Stimulated activated CD4-positive, alpha-beta T cell treated with anti-CD3 and anti-CD28 coated beads, Interleukin-1b, Interleukin-23, amount 100 ng/mL, for 1 hour (primary cell): ENCODE data around the gene MAD2L2.
A peak's percentile ranks its signal among the peaks of the same experiment; 100 is the strongest.

Experiments
- DNase-seq, 2 donors: peaks; one replicate each; pipeline ENCODE4 v3.0.0-alpha.2; 2020; ENCODE audit warnings: low read depth in 2 of 2

MAD2L2 gene

GRCh38 chr1:11682287-11682771 lies 1.4 kb upstream of the MAD2L2 start:
- no peak for DNase-seq

- DNase-seq = no peak
Observed at GRCh38 chr1:11680270-11681070, 478 bp downstream of the MAD2L2 start.

- no peak for DNase-seq
Observed at GRCh38 chr1:11678442-11678841, 2.5 kb downstream of the MAD2L2 start.

- no peak for DNase-seq
Observed at GRCh38 chr1:11676386-11677103, 4.4 kb downstream of the MAD2L2 start.

GRCh38 chr1:11675325-11675724 lies 5.6 kb downstream of the MAD2L2 start:
- no peak for DNase-seq

GRCh38 chr1:11674488-11674887 lies 6.5 kb downstream of the MAD2L2 start:
- no peak for DNase-seq

GRCh38 chr1:11673089-11673769 lies 7.7 kb downstream of the MAD2L2 start:
- no peak for DNase-seq

GRCh38 chr1:11671544-11672286 lies 9.2 kb downstream of the MAD2L2 start:
- DNase-seq = no peak

GRCh38 chr1:11671205-11671543 lies 9.8 kb downstream of the MAD2L2 start:
- no peak for DNase-seq

GRCh38 chr1:11670747-11671146 lies 10.2 kb downstream of the MAD2L2 start:
- no peak for DNase-seq

GRCh38 chr1:11668516-11668915 lies 12.4 kb downstream of the MAD2L2 start:
- DNase-seq = no peak

- DNase-seq = no peak
Observed at GRCh38 chr1:11664336-11665065, 16.4 kb downstream of the MAD2L2 start.

GRCh38 chr1:11661103-11661502 lies 19.8 kb downstream of the MAD2L2 start:
- DNase-seq = no peak

- no peak for DNase-seq
Observed at GRCh38 chr1:11659748-11660147, 21.2 kb downstream of the MAD2L2 start.

- DNase-seq = no peak
Observed at GRCh38 chr1:11658542-11658941, 22.4 kb downstream of the MAD2L2 start.

GRCh38 chr1:11657654-11658053 lies 23.3 kb downstream of the MAD2L2 start:
- DNase-seq = no peak

GRCh38 chr1:11654939-11655808 lies 25.8 kb downstream of the MAD2L2 start:
- no peak for DNase-seq

GRCh38 chr1:11654137-11654938 lies 26.6 kb downstream of the MAD2L2 start, which contains the start of the genes FBXO2 and FBXO44:
Gene FBXO2, minus strand, starts transcription at chr1:11654429. Its CDS starts 89 bp downstream, at chr1:11654340.
Gene FBXO44, plus strand, starts transcription at chr1:11654877. Its CDS starts 959 bp downstream, at chr1:11655836.
- DNase-seq = peak; percentile 37 to 59

GRCh38 chr1:11653861-11654136 lies 27.1 kb downstream of the MAD2L2 start:
- DNase-seq = no peak
